Measurements from ENCODE around the gene RBMS3. TPM values are rescaled to one million over a fixed set of nuclear protein-coding genes. Genes with fewer than 3 reads are reported as not detected.
"Not testable (repeated sequence)": the region's sequence is repeated elsewhere in the genome, so short reads cannot be mapped to it uniquely, and the experiment has no call there.

The RBMS3 gene
- total RNA-seq, 4 donors from 2014 or later = 51.5 to 76.0 (median 66.6) TPM

DNA sequence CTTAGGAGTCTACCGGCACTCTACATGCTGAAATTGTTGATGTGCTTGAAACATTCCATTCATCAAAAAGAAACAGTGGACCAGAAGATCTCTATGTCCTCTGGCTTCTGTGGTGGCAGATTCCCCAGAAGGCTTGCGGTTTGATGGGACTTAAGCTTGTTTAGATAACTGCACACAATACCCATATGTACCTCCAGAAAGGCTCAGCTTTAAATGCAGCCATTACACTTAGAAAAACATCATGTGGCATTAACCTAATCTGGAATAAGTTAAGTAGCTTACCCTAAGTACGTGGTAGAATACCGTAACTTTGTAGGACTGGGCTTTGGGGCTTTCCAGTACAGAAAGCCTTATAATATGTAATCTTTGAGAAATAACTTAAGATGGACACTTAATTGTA is 187.3 kb downstream of the RBMS3 start:
- ATAC-seq = no peak
- H3K27ac ChIP-seq = no peak overlapping the region
- no peak for TF ChIP-seq POLR2AphosphoS5 (IDR thresholded peaks at IDR 0.05)
- no peak for TF ChIP-seq EP300 (IDR thresholded peaks at IDR 0.05)
- TF ChIP-seq, protein P1, sequence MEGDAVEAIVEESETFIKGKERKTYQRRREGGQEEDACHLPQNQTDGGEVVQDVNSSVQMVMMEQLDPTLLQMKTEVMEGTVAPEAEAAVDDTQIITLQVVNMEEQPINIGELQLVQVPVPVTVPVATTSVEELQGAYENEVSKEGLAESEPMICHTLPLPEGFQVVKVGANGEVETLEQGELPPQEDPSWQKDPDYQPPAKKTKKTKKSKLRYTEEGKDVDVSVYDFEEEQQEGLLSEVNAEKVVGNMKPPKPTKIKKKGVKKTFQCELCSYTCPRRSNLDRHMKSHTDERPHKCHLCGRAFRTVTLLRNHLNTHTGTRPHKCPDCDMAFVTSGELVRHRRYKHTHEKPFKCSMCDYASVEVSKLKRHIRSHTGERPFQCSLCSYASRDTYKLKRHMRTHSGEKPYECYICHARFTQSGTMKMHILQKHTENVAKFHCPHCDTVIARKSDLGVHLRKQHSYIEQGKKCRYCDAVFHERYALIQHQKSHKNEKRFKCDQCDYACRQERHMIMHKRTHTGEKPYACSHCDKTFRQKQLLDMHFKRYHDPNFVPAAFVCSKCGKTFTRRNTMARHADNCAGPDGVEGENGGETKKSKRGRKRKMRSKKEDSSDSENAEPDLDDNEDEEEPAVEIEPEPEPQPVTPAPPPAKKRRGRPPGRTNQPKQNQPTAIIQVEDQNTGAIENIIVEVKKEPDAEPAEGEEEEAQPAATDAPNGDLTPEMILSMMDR (IDR thresholded peaks at IDR 0.05) = no peak
- no peak overlapping the region for H3K4me3 ChIP-seq
- H3K4me1 ChIP-seq = peaks cover 0 to 16% (median 0%) of the 10 kb centered on the region in 3 donors
- no peaks in the 10 kb centered on the region for H3K9me3 ChIP-seq
- no peaks in the 10 kb centered on the region for H3K36me3 ChIP-seq
- no peaks in the 10 kb centered on the region for H3K27me3 ChIP-seq
- 97 to 100% methylated on average over 4 of the region's 4 CpGs for WGBS, 2 donors (ENCODE audit: low coverage in 1 of 2)

DNA sequence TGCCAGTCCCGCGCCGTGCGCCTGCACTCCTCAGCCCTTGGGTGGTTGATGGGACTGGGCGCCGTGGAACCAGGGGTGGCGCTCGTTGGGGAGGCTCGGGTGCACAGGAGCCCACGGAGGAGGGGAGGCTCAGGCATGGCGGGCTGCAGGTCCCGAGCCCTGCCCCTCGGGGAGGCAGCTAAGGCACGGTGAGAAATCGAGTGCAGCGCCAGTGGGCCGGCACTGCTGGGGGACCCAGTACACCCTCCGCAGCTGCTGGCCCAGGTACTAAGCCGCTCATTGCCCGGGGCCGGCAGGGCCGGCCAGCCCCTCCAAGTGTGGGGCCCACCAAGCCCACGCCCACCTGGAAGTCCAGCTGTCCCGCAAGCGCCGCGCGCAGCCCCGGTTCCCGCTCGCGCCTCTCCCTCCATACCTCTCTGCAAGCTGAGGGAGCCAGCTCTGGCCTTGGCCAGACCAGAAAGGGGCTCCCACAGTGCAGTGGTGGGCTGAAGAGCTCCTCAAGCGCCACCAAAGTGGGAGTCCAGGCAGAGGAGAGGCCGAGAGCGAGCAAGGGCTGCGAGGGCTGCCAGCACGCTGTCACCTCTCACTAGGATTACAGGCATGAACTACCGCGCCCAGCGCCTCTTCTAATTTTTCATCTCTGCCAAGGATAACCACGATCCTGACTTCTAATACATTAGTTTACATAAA is 192.8 kb downstream of the RBMS3 start:
- whole genome bisulfite sequencing, 2 donors (ENCODE audit: low coverage in 1 of 2) = 92 to 93% methylated on average over 5 to 8 of the region's 41 CpGs
- not testable (repeated sequence) for H3K27ac ChIP-seq, H3K9me3 ChIP-seq, H3K36me3 ChIP-seq, H3K4me3 ChIP-seq, H3K4me1 ChIP-seq, H3K27me3 ChIP-seq, ATAC-seq

DNA sequence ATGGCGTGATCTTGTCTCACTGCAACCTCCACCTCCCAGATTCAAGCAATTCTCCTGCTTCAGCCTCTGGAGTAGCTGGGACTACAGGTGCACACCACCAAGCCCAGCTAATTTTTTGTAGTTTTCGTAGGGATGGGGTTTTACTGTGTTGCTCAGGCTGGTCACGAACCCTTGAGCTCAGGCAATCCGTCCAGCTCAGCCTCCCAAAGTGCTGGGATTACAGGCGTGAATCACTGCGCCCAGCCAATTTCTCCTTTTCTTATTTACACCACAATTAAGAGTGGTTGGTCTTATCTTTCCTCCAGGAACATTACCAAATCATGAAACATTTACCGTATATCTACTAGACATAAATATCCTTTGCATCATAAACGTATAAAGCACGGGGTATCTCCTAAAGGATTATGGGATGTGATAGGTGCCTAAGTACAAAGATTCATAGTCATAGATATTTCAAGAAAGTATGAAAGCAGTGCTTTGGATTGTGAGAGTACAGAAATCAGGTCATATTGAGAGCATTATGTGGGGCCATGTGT is 194.5 kb downstream of the RBMS3 start:
- Histone ChIP-seq H3K27ac (no peak overlapping the region), H3K4me3 (no peak overlapping the region), H3K4me1 (peaks cover 0 to 9% (median 0%) of the 10 kb centered on the region in 3 donors), H3K9me3 (no peaks in the 10 kb centered on the region), H3K36me3 (peaks cover 0 to 5% of the 10 kb centered on the region in 2 donors), H3K27me3 (no peaks in the 10 kb centered on the region)
- TF ChIP-seq POLR2AphosphoS5 (IDR thresholded peaks at IDR 0.05) (no peak), EP300 (IDR thresholded peaks at IDR 0.05) (no peak), POLR2A (IDR thresholded peaks at IDR 0.05) (no peak)
- TF ChIP-seq, protein P1 (IDR thresholded peaks at IDR 0.05) = no peak
- ATAC-seq = no peak
- WGBS, 2 donors (ENCODE audit: low coverage in 1 of 2) = 82 to 93% methylated on average over 5 to 8 of the region's 9 CpGs

DNA sequence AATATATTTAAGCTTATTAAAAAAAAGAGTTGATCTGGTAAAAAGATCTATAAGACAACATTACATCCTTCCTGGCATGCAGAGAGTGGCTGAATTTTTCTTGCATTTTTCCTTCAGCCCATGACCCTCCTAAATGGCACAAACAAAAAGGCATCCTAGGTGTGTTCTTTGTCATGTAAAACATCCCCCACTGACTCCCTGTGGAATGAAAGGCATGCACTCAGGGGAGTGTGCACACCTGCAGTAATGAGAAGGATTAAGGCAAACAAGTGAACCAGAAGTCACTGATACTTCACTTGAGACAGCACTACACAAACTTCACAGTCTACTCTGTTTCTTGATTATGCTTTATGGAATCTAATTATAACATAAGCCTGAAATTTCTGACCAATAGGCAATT is 195.0 kb downstream of the RBMS3 start:
- no peaks in the 10 kb centered on the region for H3K9me3 ChIP-seq
- H3K36me3 ChIP-seq = peaks cover 0 to 5% of the 10 kb centered on the region in 2 donors
- H3K27ac ChIP-seq = no peak overlapping the region
- H3K4me3 ChIP-seq = no peak overlapping the region
- no peak for ATAC-seq
- peaks cover 0 to 9% (median 0%) of the 10 kb centered on the region in 3 donors for H3K4me1 ChIP-seq
- no peaks in the 10 kb centered on the region for H3K27me3 ChIP-seq
- TF ChIP-seq, protein P1 (IDR thresholded peaks at IDR 0.05) = no peak
- no peak for TF ChIP-seq EP300 (IDR thresholded peaks at IDR 0.05)
- no peak for TF ChIP-seq POLR2A (IDR thresholded peaks at IDR 0.05)
- no peak for TF ChIP-seq POLR2AphosphoS5 (IDR thresholded peaks at IDR 0.05)

DNA sequence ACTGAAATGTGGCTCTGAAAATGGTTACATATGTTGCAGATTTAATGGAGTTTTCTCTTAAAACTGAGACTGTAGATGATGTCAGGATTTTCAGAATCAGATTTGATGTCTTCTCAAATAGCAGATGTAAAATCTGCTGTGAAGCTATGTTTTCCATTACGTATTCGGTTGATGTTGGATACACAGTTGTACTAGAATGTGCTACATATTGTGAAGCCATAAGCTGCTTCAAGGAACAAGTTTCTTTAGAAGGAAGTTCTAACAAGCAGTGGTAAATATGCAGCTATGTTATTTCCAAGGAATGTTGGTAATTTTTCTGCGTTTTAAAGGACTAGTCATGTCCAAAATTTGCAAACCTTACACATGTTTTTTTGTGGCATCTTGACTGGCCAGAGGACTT is 197.7 kb downstream of the RBMS3 start:
- Histone ChIP-seq H3K27ac (no peak overlapping the region), H3K9me3 (no peaks in the 10 kb centered on the region), H3K4me1 (peaks cover 0 to 9% (median 0%) of the 10 kb centered on the region in 3 donors), H3K36me3 (peaks cover 0 to 5% of the 10 kb centered on the region in 2 donors), H3K4me3 (no peak overlapping the region), H3K27me3 (no peaks in the 10 kb centered on the region)
- 89 to 96% methylated on average over 3 of the region's 3 CpGs for WGBS, 2 donors (ENCODE audit: low coverage in 1 of 2)
- TF ChIP-seq POLR2A (IDR thresholded peaks at IDR 0.05) (no peak), EP300 (IDR thresholded peaks at IDR 0.05) (no peak), POLR2AphosphoS5 (IDR thresholded peaks at IDR 0.05) (no peak)
- TF ChIP-seq, protein P1 (IDR thresholded peaks at IDR 0.05) = no peak
- no peak for ATAC-seq
